DOHH2 (cell line): ENCODE measurements around the gene IGLON5.
A peak's percentile ranks its signal among the peaks of the same experiment; 100 is the strongest.

Experiments used
- H3F3A ChIP-seq: fragments of 200-600 bp; sonication (generic), shearing (Covaris generic); 2 replicates; pipeline ENCODE4 v1.6.0; 2016; ENCODE audit warnings: antibody characterized with exemption, mild to moderate bottlenecking; ENCODE audit not compliant: control insufficient read depth, insufficient read depth
- H3K27ac ChIP-seq: fragments of 200-600 bp; sonication (generic); 2 replicates; pipeline ENCODE4 v1.5.1; 2014; ENCODE audit warnings: low read depth, mild to moderate bottlenecking, low read length, moderate library complexity
- H3K27me3 ChIP-seq: fragments of 200-600 bp; sonication (generic); 2 replicates; pipeline ENCODE4 v1.6.1; 2014; ENCODE audit warnings: mild to moderate bottlenecking, low read length, mixed read lengths; ENCODE audit not compliant: control insufficient read depth
- H3K36me3 ChIP-seq: fragments of 200-600 bp; sonication (generic); 2 replicates; pipeline ENCODE4 v1.6.1; 2014; ENCODE audit warnings: mild to moderate bottlenecking, low read length, moderate library complexity, mixed read lengths; ENCODE audit not compliant: control insufficient read depth
- H3K4me1 ChIP-seq: fragments of 200-600 bp; sonication (generic); 2 replicates; pipeline ENCODE4 v1.6.1; 2014; ENCODE audit warnings: mild to moderate bottlenecking, low read length, mixed read lengths; ENCODE audit not compliant: control insufficient read depth
- H3K4me2 ChIP-seq: fragments of 200-600 bp; sonication (generic); 2 replicates; pipeline ENCODE4 v1.6.0; 2014; ENCODE audit warnings: mild to moderate bottlenecking, low read length, moderate library complexity
- H3K4me3 ChIP-seq: fragments of 200-600 bp; sonication (generic); 2 replicates; pipeline ENCODE4 v1.5.1; 2014; ENCODE audit warnings: mild to moderate bottlenecking, low read length, mixed read lengths
- H3K79me2 ChIP-seq: fragments of 200-600 bp; sonication (generic); 2 replicates; pipeline ENCODE4 v1.6.1; 2014; ENCODE audit warnings: mild to moderate bottlenecking, low read length, mixed read lengths; ENCODE audit not compliant: control insufficient read depth
- H3K9me2 ChIP-seq: fragments of 200-600 bp; sonication (generic); replicated peaks from 2 replicates; pipeline ENCODE4 v1.6.1; 2014; ENCODE audit warnings: mild to moderate bottlenecking, low read length, mixed read lengths; ENCODE audit not compliant: control insufficient read depth
- H3K9me3 ChIP-seq: fragments of 200-600 bp; sonication (generic); 2 replicates; pipeline ENCODE4 v1.6.1; 2014; ENCODE audit warnings: antibody characterized with exemption, low read length, mixed read lengths; ENCODE audit not compliant: control insufficient read depth, insufficient read depth
- H4K20me1 ChIP-seq: fragments of 200-600 bp; sonication (generic); 2 replicates; pipeline ENCODE4 v1.6.0; 2014; ENCODE audit warnings: low read depth, mild to moderate bottlenecking, antibody characterized with exemption, low read length, moderate library complexity; ENCODE audit not compliant: control insufficient read depth, insufficient read depth
- CTCF ChIP-seq: fragments of 200-600 bp; sonication (generic); IDR thresholded peaks from one replicate; pipeline ENCODE4 v1.5.1; 2014; ENCODE audit warnings: antibody characterized with exemption, mild to moderate bottlenecking, low read depth, low read length; ENCODE audit not compliant: poor library complexity, severe bottlenecking
- EZH2phosphoT487 ChIP-seq: fragments of 200-600 bp; sonication (generic); IDR thresholded peaks from 2 replicates; pipeline ENCODE4 v1.6.1; 2017; ENCODE audit warnings: borderline replicate concordance, mild to moderate bottlenecking, antibody characterized with exemption, low read length, moderate library complexity, mixed read lengths

Gene IGLON5

GRCh38 chr19:51339313-51339686 lies 27.9 kb downstream of the IGLON5 start:
- Histone ChIP-seq H3K27me3 (peaks cover 2% of the 10 kb centered on the region; the same call in 1 of the 2 replicates), H3K79me2 (no peaks in the 10 kb centered on the region), H3K4me1 (peaks cover 12% of the 10 kb centered on the region), H4K20me1 (no peaks in the 10 kb centered on the region), H3F3A (peaks cover 5% of the 10 kb centered on the region; the same call in 1 of the 2 replicates), H3K27ac (no peak overlapping the region), H3K9me3 (no peaks in the 10 kb centered on the region), H3K9me2 (no peaks in the 10 kb centered on the region), H3K36me3 (no peaks in the 10 kb centered on the region), H3K4me2 (peak overlapping the region; percentile 80), H3K4me3 (peak overlapping the region; percentile 77)
- no peak for TF ChIP-seq EZH2phosphoT487
- TF ChIP-seq CTCF, result no peak

DNA sequence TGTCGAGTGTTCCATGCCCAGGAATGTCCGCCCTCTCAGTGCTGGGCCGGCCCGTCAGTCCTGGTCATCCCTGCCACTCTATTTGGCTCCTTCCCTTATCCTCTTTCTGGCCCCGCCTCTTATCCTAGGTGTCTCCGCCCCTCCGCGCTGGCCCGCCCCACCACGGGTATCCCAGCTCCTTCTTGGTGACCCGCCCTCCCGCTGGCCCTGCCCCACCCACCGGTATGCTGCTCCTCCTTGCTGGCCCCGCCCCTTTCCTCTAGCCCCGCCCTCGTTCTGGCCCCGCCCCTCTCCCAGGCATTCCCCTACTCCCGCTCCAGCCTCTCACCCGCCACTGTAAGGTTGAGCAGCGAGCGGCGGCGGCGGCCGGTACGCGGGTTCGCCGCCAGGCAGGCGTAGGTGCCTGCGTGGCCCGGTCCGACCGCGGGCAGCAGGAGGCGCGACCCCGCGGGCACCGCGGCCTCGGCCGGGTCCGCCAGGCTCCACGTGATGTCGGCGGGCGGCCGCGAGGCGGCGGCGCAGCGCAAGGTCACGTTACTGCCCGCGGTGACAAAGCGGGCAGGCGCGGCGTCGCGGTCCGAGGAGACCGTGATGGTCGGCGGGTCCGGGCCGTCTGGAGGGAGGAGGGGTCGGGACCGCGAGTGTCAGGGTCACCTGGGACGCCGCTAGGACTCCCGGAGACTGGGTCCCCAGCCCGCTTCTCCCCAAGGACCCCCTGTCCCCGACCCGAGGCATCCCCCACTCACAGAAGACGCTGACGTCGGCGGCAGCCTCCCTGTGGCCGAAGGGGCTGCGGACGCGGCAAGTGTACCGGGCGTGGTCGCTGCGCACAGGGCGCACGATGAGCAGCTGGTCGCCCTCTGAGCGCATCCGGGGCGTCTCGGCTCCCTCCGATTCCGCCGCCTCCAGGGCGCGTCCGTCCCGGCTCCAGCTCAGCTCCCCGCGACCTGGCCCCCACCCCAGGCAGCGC lies 28.5 kb downstream of the IGLON5 start:
- Histone ChIP-seq H3F3A (peaks cover 5% of the 10 kb centered on the region; the same call in 1 of the 2 replicates), H4K20me1 (no peaks in the 10 kb centered on the region), H3K9me2 (no peaks in the 10 kb centered on the region), H3K36me3 (no peaks in the 10 kb centered on the region; the same call in 1 of the 2 replicates), H3K4me2 (peak overlapping the region; percentile 80), H3K9me3 (no peaks in the 10 kb centered on the region), H3K4me1 (peaks cover 16% of the 10 kb centered on the region), H3K4me3 (peak overlapping the region; percentile 77), H3K27me3 (peaks cover 2% of the 10 kb centered on the region; the same call in 1 of the 2 replicates), H3K79me2 (no peaks in the 10 kb centered on the region), H3K27ac (no peak overlapping the region)
- TF ChIP-seq EZH2phosphoT487, result no peak
- no peak for TF ChIP-seq CTCF

GRCh38 chr19:51341066-51341465 lies 29.6 kb downstream of the IGLON5 start:
- no peak overlapping the region for H3K27ac ChIP-seq
- H3K79me2 ChIP-seq, result no peaks in the 10 kb centered on the region
- H3K4me3 ChIP-seq, result no peak overlapping the region
- no peaks in the 10 kb centered on the region for H4K20me1 ChIP-seq
- H3K9me2 ChIP-seq, result no peaks in the 10 kb centered on the region
- TF ChIP-seq EZH2phosphoT487 (no peak), CTCF (no peak)
- peaks cover 5% of the 10 kb centered on the region; the same call in 1 of the 2 replicates for H3F3A ChIP-seq
- peaks cover under 1% of the 10 kb centered on the region; the same call in 1 of the 2 replicates for H3K36me3 ChIP-seq
- H3K9me3 ChIP-seq, result no peaks in the 10 kb centered on the region
- H3K27me3 ChIP-seq, result peaks cover 2% of the 10 kb centered on the region; the same call in 1 of the 2 replicates
- no peak overlapping the region for H3K4me2 ChIP-seq
- H3K4me1 ChIP-seq, result peaks cover 17% of the 10 kb centered on the region
